OCI-LY3 (cell line): ENCODE measurements around the gene MCRS1.

ENCODE experiments used
- H2AFZ ChIP-seq: fragments of 200-600, 300-600 bp; shearing (Covaris generic); 2 replicates; pipeline ENCODE4 v1.6.0; 2014; ENCODE audit warnings: antibody characterized with exemption, low read depth, low read length
- H3K27ac ChIP-seq: fragments of 200-600, 300-600 bp; sonication (generic); 2 replicates; pipeline ENCODE4 v1.5.1; 2014; ENCODE audit warnings: mild to moderate bottlenecking, low read length, moderate library complexity, mixed read lengths
- H3K27me3 ChIP-seq: fragments of 200-600, 300-600 bp; sonication (generic); 2 replicates; pipeline ENCODE4 v1.6.1; 2014; ENCODE audit warnings: low read depth, low read length, mixed read lengths
- H3K36me3 ChIP-seq: fragments of 200-600, 300-600 bp; sonication (generic); replicated peaks from 2 replicates; pipeline ENCODE3; 2014; ENCODE audit warnings: low read depth, low read length, mixed read lengths
- H3K4me1 ChIP-seq: fragments of 300-600, 200-600 bp; sonication (generic); 2 replicates; pipeline ENCODE4 v1.6.1; 2014; ENCODE audit warnings: low read length, mixed read lengths
- H3K4me2 ChIP-seq: fragments of 200-600, 300-600 bp; sonication (generic); 2 replicates; pipeline ENCODE4 v1.6.1; 2014; ENCODE audit warnings: low read length, mixed read lengths
- H3K4me3 ChIP-seq: fragments of 300-600, 200-600 bp; sonication (generic); 2 replicates; pipeline ENCODE4 v1.5.1; 2014; ENCODE audit warnings: antibody characterized with exemption, mild to moderate bottlenecking, low read length, moderate library complexity
- H3K79me2 ChIP-seq: fragments of 300-600, 200-600 bp; shearing (Covaris generic); 2 replicates; pipeline ENCODE4 v1.6.1; 2014; ENCODE audit warnings: mild to moderate bottlenecking, low read length, mixed read lengths
- H3K9ac ChIP-seq: fragments of 300-600, 200-600 bp; shearing (Covaris generic); 2 replicates; pipeline ENCODE4 v1.6.0; 2014; ENCODE audit warnings: mild to moderate bottlenecking, low read length, moderate library complexity
- H3K9me3 ChIP-seq: fragments of 200-600, 300-600 bp; shearing (Covaris generic); 2 replicates; pipeline ENCODE4 v1.6.1; 2014; ENCODE audit warnings: low read length, mixed read lengths; ENCODE audit not compliant: insufficient read depth
- H4K20me1 ChIP-seq: fragments of 200-600, 300-600 bp; sonication (generic); 2 replicates; pipeline ENCODE4 v1.6.1; 2016; ENCODE audit warnings: low read length, mixed read lengths; ENCODE audit not compliant: insufficient read depth
- CTCF ChIP-seq: fragments of 200-600, 300-600 bp; sonication (generic); IDR thresholded peaks from 2 replicates; pipeline ENCODE4 v1.5.1; 2014; ENCODE audit warnings: antibody characterized with exemption, low read length, low read depth
- EZH2phosphoT487 ChIP-seq: fragments of 200-600 bp; shearing (Covaris generic); IDR thresholded peaks from 2 replicates; pipeline ENCODE4 v1.6.1; 2018; ENCODE audit warnings: antibody characterized with exemption, mixed run types, low read depth

Gene MCRS1

GRCh38 chr12:49585477-49586459, 17.8 kb upstream of the MCRS1 start:
- no peak overlapping the region for H3K9ac ChIP-seq
- TF ChIP-seq EZH2phosphoT487 (no peak), CTCF (no peak)
- H3K4me1 ChIP-seq: peaks cover 11% of the 10 kb centered on the region
- no peak overlapping the region for H3K27ac ChIP-seq
- H3K4me2 ChIP-seq: no peak overlapping the region
- no peaks in the 10 kb centered on the region for H3K27me3 ChIP-seq
- peaks cover 3% of the 10 kb centered on the region for H3K36me3 ChIP-seq
- H3K4me3 ChIP-seq: no peak overlapping the region
- H3K9me3 ChIP-seq: no peaks in the 10 kb centered on the region
- no peaks in the 10 kb centered on the region for H3K79me2 ChIP-seq
- H4K20me1 ChIP-seq: no peaks in the 10 kb centered on the region
- H2AFZ ChIP-seq: no peak overlapping the region

DNA sequence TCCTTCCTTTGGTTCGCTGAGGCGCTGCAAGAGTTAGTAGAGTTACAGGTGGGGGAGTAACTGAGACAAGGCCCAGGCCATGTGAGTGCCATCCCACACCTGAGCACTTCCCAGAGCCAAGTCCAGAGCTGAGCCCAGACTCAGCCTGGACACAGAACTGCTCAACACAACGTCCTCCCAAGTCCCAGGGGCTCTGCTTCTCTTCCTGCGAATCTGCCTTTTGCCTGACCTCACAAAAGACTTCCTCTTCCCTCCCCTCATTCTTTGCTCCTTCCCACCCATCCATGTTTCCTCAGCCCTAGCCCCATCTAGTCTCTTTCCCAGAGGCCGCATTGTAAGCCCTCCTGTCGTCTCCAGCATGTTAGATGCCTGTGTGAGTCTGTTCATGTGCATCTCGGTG, 16.6 kb upstream of the MCRS1 start:
- Histone ChIP-seq H3K4me2 (no peak overlapping the region), H3K79me2 (no peaks in the 10 kb centered on the region; the same call in 1 of the 2 replicates), H3K4me3 (no peak overlapping the region)

GRCh38 chr12:49583366-49584094, 15.6 kb upstream of the MCRS1 start:
- Histone ChIP-seq H3K9ac (no peak overlapping the region), H3K36me3 (no peaks in the 10 kb centered on the region), H2AFZ (no peak overlapping the region), H3K27ac (no peak overlapping the region), H3K27me3 (no peaks in the 10 kb centered on the region), H4K20me1 (no peaks in the 10 kb centered on the region), H3K9me3 (no peaks in the 10 kb centered on the region), H3K4me3 (no peak overlapping the region), H3K79me2 (no peaks in the 10 kb centered on the region; the same call in 1 of the 2 replicates), H3K4me1 (peaks cover 11% of the 10 kb centered on the region), H3K4me2 (no peak overlapping the region)
- TF ChIP-seq CTCF (no peak), EZH2phosphoT487 (no peak)

More for the DNA sequence above, 16.6 kb upstream of the MCRS1 start:
- Histone ChIP-seq H4K20me1 (no peaks in the 10 kb centered on the region), H3K9ac (no peak overlapping the region), H3K36me3 (no peaks in the 10 kb centered on the region), H3K4me1 (peaks cover 11% of the 10 kb centered on the region), H3K27me3 (no peaks in the 10 kb centered on the region), H3K27ac (no peak overlapping the region), H2AFZ (no peak overlapping the region), H3K9me3 (no peaks in the 10 kb centered on the region)
- TF ChIP-seq EZH2phosphoT487: no peak

GRCh38 chr12:49582850-49583249, 14.9 kb upstream of the MCRS1 start:
- Histone ChIP-seq H2AFZ (no peak overlapping the region), H3K4me2 (no peak overlapping the region), H3K27me3 (no peaks in the 10 kb centered on the region), H3K4me3 (no peak overlapping the region), H4K20me1 (no peaks in the 10 kb centered on the region), H3K4me1 (peaks cover 11% of the 10 kb centered on the region), H3K9me3 (no peaks in the 10 kb centered on the region), H3K36me3 (no peaks in the 10 kb centered on the region), H3K27ac (no peak overlapping the region), H3K79me2 (no peaks in the 10 kb centered on the region; the same call in 1 of the 2 replicates), H3K9ac (no peak overlapping the region)
- no peak for TF ChIP-seq EZH2phosphoT487
- no peak for TF ChIP-seq CTCF
